Measurements from ENCODE around the gene SFRP2. TPM values are rescaled to one million over a fixed set of nuclear protein-coding genes. Genes with fewer than 3 reads are reported as not detected.

The SFRP2 gene
- polyA plus RNA-seq, 3 donors: not detected

DNA sequence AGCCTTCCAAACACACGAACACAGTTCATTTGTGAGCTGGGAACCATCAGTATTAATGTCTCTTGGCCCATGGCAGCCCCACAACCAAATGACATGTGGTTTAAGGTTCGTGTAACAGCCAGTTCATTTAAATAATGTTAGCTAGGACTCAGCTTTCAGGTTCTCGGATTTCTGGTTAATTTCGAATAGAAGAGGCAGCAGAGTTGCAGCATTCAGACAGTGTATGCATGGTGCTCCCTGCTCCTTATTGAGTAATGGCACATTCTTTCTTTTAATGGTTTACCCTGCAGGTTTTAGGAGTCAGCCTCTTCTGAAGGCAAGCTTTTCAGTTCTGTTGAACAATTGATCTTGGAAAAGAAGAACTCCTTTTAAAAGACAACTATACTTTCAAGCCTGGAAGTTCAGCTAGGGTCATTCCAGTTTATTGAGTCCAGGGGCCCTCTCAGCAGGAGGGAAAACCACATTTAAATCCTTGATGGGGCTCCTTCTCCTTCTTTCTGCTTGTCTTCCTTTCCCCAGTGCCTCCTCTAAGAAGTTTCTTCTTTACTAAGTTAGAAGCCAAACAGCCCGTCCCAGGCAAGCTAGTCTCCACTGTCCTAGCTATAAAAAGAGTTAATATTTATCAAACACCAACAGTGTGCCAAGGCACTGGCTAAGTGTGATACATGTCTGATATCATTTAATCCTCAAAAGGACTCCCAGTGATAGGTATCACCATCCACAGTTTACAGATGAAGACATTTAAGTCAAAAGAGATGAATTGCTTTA, 24.1 kb downstream of the SFRP2 start:
- H4K20me1 ChIP-seq (ENCODE audit: insufficient read depth, low read length): no peaks in the 10 kb centered on the region
- no peak overlapping the region for H3K4me3 ChIP-seq (replicated peaks in 1 of 3; ENCODE audit: low read depth in 2 of 3, low read length in 3 of 3)
- Mint-ChIP-seq H3K4me1 (peaks cover 4% of the 10 kb centered on the region), H3K36me3 (no peaks in the 10 kb centered on the region), H3K27me3 (ENCODE audit: low read depth in 3 of 3) (peaks cover 19 to 22% (median 21%) of the 10 kb centered on the region in 3 donors), H3K9me3 (peaks cover 0 to 6% (median 3%) of the 10 kb centered on the region in 7 donors), H3K27ac (no peak overlapping the region), H3K4me3 (no peak overlapping the region)
- no peak overlapping the region for H3K4me2 ChIP-seq (replicated peaks; ENCODE audit: extremely low read depth, low read length, poor library complexity, severe bottlenecking)
- H3K27ac ChIP-seq (ENCODE audit: low read depth in 1 of 2, low read length in 2 of 2): no peak overlapping the region
- peaks cover 5% of the 10 kb centered on the region in 2 donors for H3K4me1 ChIP-seq (ENCODE audit: control insufficient read depth in 1 of 2, insufficient read depth in 2 of 2, low read length in 2 of 2)
- no peak overlapping the region for H3K9ac ChIP-seq (ENCODE audit: insufficient read depth, low read length, poor library complexity, severe bottlenecking)
- no peak overlapping the region for H2AFZ ChIP-seq (ENCODE audit: insufficient read depth, low read depth, low read length, poor library complexity, severe bottlenecking)
- H3K27me3 ChIP-seq (ENCODE audit: control insufficient read depth in 2 of 2, insufficient read depth in 2 of 2, low read length in 2 of 2): peaks cover 0 to 19% of the 10 kb centered on the region in 2 donors
- H3K79me2 ChIP-seq (ENCODE audit: insufficient read depth, low read length): no peaks in the 10 kb centered on the region
- H3K9me3 ChIP-seq (replicated peaks in 1 of 2; ENCODE audit: control insufficient read depth in 1 of 2, insufficient read depth in 1 of 2, low read length in 2 of 2): no peaks in the 10 kb centered on the region
- no peaks in the 10 kb centered on the region for H3K36me3 ChIP-seq (replicated peaks in 1 of 2; ENCODE audit: control insufficient read depth in 1 of 2, insufficient read depth in 2 of 2, low read length in 2 of 2)
- WGBS (ENCODE audit: insufficient coverage): 94% methylated on average over 5 of the region's 5 CpGs
- no peak for DNase-seq
- intact Hi-C loops (cut with micrococcal nuclease): no loop called here
- TF ChIP-seq, protein P1, sequence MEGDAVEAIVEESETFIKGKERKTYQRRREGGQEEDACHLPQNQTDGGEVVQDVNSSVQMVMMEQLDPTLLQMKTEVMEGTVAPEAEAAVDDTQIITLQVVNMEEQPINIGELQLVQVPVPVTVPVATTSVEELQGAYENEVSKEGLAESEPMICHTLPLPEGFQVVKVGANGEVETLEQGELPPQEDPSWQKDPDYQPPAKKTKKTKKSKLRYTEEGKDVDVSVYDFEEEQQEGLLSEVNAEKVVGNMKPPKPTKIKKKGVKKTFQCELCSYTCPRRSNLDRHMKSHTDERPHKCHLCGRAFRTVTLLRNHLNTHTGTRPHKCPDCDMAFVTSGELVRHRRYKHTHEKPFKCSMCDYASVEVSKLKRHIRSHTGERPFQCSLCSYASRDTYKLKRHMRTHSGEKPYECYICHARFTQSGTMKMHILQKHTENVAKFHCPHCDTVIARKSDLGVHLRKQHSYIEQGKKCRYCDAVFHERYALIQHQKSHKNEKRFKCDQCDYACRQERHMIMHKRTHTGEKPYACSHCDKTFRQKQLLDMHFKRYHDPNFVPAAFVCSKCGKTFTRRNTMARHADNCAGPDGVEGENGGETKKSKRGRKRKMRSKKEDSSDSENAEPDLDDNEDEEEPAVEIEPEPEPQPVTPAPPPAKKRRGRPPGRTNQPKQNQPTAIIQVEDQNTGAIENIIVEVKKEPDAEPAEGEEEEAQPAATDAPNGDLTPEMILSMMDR (IDR thresholded peaks at IDR 0.05): no peak

DNA sequence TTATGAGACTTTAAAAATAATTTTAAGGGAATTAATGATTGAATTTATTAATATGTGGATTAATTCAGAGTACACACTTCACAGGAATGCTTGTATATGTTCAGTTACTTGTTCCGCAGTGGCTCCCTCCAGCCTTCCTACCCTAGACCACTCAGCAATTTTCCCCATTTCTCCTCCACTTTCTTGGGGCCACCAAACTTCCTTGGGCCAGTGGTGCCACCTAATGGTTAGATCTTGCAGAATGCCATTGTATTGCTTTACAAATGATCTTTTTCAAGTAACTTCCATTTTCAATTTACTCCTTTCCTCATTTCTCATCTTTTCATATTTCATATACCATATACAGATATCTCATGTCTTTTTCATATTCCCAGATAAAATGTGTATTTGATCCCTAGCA, 25.5 kb downstream of the SFRP2 start:
- Mint-ChIP-seq H3K27me3 (ENCODE audit: low read depth in 3 of 3) (peaks cover 31 to 32% (median 32%) of the 10 kb centered on the region in 3 donors), H3K9me3 (peaks cover 0 to 11% (median 3%) of the 10 kb centered on the region in 7 donors), H3K27ac (no peak overlapping the region), H3K4me3 (no peak overlapping the region), H3K36me3 (peaks cover 0 to 5% of the 10 kb centered on the region in 2 donors), H3K4me1 (peaks cover 11% of the 10 kb centered on the region)
- Histone ChIP-seq H3K79me2 (ENCODE audit: insufficient read depth, low read length) (no peaks in the 10 kb centered on the region), H3K4me2 (replicated peaks; ENCODE audit: extremely low read depth, low read length, poor library complexity, severe bottlenecking) (no peak overlapping the region), H4K20me1 (ENCODE audit: insufficient read depth, low read length) (no peaks in the 10 kb centered on the region), H3K4me3 (replicated peaks in 1 of 3; ENCODE audit: low read depth in 2 of 3, low read length in 3 of 3) (no peak overlapping the region), H3K9me3 (replicated peaks in 1 of 2; ENCODE audit: control insufficient read depth in 1 of 2, insufficient read depth in 1 of 2, low read length in 2 of 2) (no peaks in the 10 kb centered on the region), H3K36me3 (replicated peaks in 1 of 2; ENCODE audit: control insufficient read depth in 1 of 2, insufficient read depth in 2 of 2, low read length in 2 of 2) (no peaks in the 10 kb centered on the region), H3K9ac (ENCODE audit: insufficient read depth, low read length, poor library complexity, severe bottlenecking) (no peak overlapping the region), H3K27me3 (ENCODE audit: control insufficient read depth in 2 of 2, insufficient read depth in 2 of 2, low read length in 2 of 2) (peaks cover 3 to 30% of the 10 kb centered on the region in 2 donors), H2AFZ (ENCODE audit: insufficient read depth, low read depth, low read length, poor library complexity, severe bottlenecking) (no peak overlapping the region), H3K27ac (ENCODE audit: low read depth in 1 of 2, low read length in 2 of 2) (no peak overlapping the region), H3K4me1 (ENCODE audit: control insufficient read depth in 1 of 2, insufficient read depth in 2 of 2, low read length in 2 of 2) (peaks cover 10 to 13% of the 10 kb centered on the region in 2 donors)
- intact Hi-C loops (cut with micrococcal nuclease): no loop called here
- peak in 1 of 3 donors; percentile 25 for DNase-seq
- TF ChIP-seq, protein P1 (IDR thresholded peaks at IDR 0.05): peak; percentile 62
- no CpG with 5 or more reads among the region's 1 CpG for WGBS (ENCODE audit: insufficient coverage)

All from CD14-positive monocyte (primary cell).